Epithelial cell of esophagus (primary cell): ENCODE data around the gene OPN1SW.
A peak's percentile ranks its signal among the peaks of the same experiment; 100 is the strongest.

Experiments
- DNase-seq: peaks from one replicate; pipeline ENCODE4 v3.0.0; 2010; ENCODE audit warnings: low read depth
- H3K4me3 ChIP-seq: 2 replicates; pipeline ENCODE4 v1.5.1; 2011; ENCODE audit warnings: mild to moderate bottlenecking, low read length, control low read depth
- TF ChIP-seq, protein P1 (sequence below): IDR thresholded peaks from 2 replicates; pipeline ENCODE4 v1.5.1; 2011; ENCODE audit warnings: low read depth, mild to moderate bottlenecking, low read length, control low read depth, inconsistent platforms; ENCODE audit not compliant: insufficient read depth; ENCODE audit errors: missing control alignments

The OPN1SW gene

DNA sequence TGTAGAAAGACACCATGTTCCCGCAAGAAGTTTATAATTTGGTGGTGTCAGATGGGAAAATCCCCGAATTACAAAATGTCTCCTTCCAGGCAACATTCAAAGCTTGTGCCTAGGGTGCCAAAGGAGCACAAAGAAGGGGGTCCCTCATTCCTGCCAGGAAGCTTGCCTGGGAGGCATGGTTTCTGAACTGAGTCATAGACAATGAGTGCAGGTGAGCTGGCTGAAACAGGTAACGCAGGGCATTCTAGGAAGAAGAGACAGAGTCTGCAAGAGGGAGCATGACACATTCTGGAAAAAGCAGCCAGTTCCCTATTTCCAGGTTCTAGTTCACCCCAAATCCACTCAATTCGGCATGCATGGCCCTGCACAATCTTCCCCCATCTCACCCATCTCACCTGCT is 48.4 kb downstream of the OPN1SW start:
- DNase-seq: peak; percentile 85
- TF ChIP-seq, protein P1, sequence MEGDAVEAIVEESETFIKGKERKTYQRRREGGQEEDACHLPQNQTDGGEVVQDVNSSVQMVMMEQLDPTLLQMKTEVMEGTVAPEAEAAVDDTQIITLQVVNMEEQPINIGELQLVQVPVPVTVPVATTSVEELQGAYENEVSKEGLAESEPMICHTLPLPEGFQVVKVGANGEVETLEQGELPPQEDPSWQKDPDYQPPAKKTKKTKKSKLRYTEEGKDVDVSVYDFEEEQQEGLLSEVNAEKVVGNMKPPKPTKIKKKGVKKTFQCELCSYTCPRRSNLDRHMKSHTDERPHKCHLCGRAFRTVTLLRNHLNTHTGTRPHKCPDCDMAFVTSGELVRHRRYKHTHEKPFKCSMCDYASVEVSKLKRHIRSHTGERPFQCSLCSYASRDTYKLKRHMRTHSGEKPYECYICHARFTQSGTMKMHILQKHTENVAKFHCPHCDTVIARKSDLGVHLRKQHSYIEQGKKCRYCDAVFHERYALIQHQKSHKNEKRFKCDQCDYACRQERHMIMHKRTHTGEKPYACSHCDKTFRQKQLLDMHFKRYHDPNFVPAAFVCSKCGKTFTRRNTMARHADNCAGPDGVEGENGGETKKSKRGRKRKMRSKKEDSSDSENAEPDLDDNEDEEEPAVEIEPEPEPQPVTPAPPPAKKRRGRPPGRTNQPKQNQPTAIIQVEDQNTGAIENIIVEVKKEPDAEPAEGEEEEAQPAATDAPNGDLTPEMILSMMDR: no peak
- H3K4me3 ChIP-seq: no peak overlapping the region

DNA sequence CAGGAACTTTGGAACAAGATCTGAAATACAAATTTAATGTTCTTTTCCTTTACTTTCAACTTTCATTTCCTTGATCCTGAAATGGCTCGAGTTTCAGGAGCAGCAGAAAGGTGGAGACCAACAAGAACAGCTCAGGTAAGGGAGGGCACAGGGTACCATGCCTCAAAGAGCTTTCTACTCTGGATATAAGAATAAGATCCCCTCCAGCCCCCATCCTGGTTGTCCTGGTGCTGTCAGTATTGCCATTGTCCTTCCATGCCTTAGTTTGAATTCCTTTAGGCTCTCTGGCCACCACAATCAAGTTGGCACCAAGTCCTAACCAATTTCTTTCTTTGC is 48.9 kb downstream of the OPN1SW start:
- DNase-seq: no peak
- no peak overlapping the region for H3K4me3 ChIP-seq
- TF ChIP-seq, protein P1: no peak

DNA sequence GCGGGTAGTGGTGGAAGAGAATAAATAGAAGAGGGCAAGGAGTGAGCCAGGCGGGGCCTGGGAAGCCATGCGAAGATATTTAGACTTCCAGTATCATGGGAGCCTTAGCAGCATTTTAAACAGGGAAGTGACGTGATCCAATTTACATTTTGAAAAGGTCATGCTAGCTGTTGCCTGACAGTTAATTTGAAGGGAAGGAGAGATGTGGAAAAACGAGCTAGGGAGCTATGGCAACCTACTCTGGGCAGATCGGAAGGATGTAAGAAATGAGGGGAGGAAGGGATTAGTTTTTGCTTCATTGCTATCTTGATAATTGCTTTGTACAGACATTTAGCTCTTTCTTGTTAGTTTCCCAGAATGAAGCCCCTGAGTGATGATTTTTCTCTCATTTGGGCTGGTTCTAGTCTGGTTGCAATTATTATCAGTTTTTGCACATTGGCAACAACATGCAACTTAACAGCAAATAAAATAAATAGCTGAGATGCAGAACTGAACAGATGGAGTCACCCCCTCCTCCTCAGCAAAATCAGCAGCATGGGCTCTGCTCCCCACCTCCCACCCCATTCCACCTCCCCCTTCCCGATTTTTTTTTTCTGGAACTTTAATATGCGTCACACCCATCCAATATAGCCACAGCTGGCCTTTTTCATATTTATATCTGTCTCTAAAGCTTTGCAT is 49.4 kb downstream of the OPN1SW start:
- H3K4me3 ChIP-seq: no peak overlapping the region
- TF ChIP-seq, protein P1: no peak
- DNase-seq: no peak

DNA sequence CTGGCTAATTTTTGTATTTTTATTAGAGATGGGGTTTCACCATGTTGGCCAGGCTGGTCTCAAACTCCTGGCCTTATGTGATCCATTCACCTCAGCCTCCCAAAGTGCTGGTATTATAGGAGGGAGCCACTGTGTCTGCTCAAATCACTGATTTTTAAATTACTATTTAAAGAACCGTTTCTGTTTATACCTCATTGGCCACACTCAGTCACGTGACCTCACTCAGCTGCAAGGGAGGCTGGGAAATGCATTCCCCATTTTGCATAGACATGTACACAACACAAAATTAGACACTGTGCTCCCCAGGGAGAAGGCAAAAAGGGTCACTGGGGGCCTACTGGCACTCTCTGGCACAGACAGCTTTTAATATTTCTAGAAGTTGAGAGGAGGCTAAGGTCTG is 50.1 kb downstream of the OPN1SW start:
- TF ChIP-seq, protein P1: no peak
- no peak for DNase-seq
- H3K4me3 ChIP-seq: no peak overlapping the region

DNA sequence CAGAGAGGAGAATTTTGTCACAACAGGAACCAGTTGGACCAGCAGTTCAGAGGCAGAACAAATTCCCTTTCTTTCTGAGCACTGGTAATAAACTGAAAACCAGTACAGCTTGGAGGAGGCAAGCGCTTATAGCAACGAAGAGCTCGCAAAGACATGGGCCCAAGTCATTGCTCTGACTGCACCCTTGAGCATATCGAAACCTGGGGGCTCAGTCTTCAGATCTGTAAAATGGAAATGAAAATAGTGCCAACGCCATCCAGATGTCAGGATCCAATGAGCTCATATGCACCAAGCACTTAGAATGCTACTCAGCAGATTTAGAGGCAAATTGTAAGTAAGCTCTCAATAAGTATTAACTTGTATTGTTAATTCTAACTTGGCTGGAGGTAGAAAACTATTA is 50.9 kb downstream of the OPN1SW start:
- no peak overlapping the region for H3K4me3 ChIP-seq
- TF ChIP-seq, protein P1: no peak
- no peak for DNase-seq
